RKO (cell line): ENCODE data around the gene OVOL2.

Experiments
- DNase-seq: peaks from one replicate; pipeline ENCODE4 v3.0.0-alpha.2; 2016; ENCODE audit warnings: low spot score

OVOL2 gene

DNA sequence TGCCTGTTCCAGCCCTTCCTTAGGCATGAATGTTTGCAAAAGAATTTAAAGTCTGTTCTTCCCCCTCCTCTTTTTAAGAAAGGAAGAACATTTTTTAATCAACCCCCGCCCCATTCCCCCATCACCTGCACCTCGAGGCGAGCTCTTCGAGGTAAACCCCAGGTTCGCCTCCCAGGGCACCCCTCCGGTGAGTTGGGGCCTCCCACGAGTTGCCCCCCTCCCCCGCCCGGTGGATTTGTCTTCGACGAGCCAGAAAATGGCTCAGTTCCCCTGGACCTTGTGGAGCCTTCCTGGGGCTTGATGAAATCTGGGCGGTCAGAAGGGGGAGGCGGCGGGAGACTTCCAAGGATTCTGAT is 256 bp upstream of the OVOL2 start:
- DNase-seq: no peak

- DNase-seq: peak; percentile 27
Observed at GRCh38 chr20:18056174-18057100, 1.3 kb downstream of the OVOL2 start.

DNA sequence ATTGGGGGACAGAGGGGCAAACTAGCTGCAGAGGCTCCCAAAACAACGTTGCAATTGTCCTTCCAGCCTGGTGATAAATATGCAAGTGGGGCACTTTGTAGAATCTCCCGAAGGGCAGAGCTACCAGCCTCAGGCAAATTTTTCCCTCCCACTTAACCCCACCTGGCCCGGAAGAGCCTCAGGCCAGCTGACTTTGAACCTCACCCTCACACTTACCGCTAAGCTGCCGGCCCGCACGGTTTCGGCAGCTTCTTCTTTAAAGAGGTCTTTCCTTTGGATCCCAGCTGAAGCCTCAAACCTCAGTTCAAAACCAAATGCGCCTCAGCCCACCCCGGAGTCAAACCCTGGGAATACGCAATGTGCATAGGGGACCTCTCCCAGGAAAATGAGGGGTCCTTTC is 2.5 kb downstream of the OVOL2 start:
- DNase-seq: no peak

- no peak for DNase-seq
Observed at GRCh38 chr20:18052856-18053255, 4.9 kb downstream of the OVOL2 start.

- no peak for DNase-seq
Observed at GRCh38 chr20:18050628-18051027, 7.1 kb downstream of the OVOL2 start.

- DNase-seq: no peak
Observed at GRCh38 chr20:18048176-18048575, 9.5 kb downstream of the OVOL2 start.

DNA sequence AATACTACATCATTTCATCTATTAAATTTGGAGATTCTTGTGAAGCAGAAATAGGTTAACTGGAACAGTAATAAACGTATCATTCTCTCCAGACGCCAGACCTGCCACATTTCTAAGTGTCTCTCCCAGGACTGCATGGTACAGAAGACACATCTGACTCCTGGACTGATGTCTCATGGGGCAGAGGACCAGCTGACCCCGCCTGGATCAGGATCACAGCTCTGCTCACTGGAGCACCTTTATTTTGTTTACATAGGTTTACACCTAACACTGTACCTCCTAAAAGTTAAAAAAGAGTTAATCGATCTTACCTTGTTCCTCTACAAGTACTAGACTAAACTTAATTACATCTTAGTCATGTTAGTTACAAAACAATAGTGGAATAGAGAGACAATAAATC is 11.2 kb downstream of the OVOL2 start:
- no peak for DNase-seq

DNA sequence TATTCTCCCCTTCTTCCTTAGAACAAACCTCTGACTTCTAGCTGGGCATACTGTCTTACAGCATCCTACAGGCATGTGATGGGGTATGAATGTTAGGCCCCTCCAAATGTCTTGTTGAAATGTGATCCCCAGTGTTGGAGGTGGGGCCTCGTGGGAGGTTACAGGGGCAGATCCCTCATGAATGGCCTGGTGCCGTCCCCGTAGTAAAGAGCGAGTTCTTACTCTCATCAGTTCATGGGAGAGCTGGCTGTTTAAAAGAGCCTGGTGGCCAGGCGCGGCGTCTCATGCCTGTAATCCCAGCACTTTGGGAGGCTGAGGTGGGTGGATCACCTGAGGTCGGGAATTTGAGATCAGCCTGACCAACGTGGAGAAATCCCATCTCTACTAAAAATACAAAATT is 15.5 kb downstream of the OVOL2 start:
- no peak for DNase-seq

- no peak for DNase-seq
Observed at GRCh38 chr20:18041462-18041861, 16.3 kb downstream of the OVOL2 start.

DNA sequence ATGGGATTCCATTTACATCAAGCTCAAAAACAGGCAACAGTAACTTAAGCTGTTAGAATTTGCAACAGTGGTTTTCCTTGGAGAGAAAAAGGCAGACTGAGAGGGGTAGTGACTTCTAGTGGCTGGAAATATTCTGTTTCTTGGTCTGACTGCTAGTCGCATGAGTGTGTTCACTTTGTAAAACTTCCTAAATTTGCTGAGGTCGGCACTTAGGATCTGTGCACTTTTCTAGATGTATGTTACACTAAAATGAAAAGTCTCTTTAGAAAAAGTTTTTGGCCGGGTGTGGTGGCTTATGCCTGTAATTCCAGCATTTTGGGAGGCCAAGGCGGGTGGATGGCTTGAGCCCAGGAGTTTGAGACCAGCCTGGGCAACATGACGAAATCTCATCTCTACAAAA is 18.7 kb downstream of the OVOL2 start:
- DNase-seq: no peak

- DNase-seq: no peak
Observed at GRCh38 chr20:18034039-18034438, 23.7 kb downstream of the OVOL2 start.

DNA sequence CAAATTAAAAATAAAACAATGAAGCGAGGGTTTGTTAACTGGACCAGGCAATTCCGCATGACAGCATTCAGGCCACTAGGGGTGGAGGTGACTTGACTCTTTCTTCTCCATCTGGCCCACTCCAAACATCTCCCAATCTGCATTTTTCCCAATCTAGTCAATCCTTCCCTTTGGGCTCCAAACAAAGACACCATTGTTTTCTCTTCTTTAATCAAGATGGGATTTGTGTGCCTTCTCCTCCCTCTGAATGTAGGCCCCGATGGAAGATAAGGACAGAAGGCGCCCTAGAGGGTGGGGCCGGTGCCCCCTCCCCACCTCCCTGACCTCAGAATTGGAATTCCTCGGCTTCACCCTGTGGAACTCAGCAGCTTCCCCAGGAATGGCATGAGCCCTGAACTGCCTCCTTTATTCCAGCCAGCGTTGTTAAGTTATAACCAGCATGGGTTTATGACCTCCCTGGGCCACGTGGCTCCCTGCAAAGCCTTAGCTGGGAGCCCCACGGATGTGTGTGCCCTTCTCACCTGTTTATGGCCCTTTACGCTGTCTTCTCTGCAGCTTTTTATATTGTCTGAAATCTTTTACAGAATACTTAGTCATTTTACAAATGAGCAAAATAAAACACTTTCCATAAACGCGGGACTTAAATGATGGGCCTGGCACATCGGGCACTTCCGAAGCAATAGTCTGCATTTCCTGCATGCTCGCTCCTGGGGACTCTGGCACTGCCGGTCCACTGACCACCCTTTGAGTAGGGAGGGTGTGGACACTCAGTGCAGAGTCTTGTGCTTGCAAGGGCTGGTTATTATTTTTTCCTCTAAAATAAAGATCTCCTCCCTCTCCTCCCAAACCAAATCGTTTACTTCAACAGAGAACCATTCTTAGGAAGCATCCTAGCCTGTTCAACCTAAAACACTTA is 24.5 kb downstream of the OVOL2 start:
- DNase-seq: no peak

- no peak for DNase-seq
Observed at GRCh38 chr20:18031888-18032509, 25.7 kb downstream of the OVOL2 start.

- DNase-seq: no peak
Observed at GRCh38 chr20:18031050-18031449, 26.7 kb downstream of the OVOL2 start.

DNA sequence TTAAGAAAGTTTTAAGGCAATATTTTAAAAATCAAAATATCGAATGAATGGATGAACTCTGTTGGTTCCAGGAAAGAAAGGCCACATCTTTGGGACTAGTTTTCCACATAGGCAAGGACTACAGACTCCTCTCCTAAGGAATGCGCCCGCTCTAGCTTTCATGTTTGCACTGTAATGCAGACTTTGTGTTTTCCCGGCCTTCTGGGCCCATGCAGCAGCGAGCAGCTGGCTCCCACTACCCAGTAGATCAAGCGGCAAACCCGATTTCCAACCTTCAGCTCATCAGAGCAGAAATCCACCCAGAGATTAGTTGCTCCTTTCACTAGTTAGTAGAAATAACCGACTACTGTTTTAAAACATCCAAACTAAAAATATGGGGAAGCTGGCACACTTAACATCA is 27.7 kb downstream of the OVOL2 start:
- no peak for DNase-seq

DNA sequence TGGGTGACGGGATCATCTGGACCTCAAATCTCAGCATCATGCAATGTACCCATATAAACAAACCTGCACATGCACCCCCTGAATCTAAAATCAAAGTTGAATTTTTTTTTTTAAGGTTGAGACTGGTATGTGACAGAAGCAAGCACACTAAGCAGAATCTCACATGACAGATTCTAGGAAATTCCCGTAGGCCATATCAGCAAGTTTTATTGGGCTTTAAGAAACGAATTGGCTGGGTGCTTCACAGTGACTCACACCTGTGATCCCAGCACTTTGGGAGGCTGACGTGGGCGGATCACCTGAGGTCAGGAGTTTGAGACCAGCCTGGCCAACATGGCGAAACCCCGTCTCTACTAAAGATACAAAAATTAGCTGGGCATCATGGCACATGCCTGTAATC is 30.7 kb downstream of the OVOL2 start:
- peak; percentile 27 for DNase-seq

DNA sequence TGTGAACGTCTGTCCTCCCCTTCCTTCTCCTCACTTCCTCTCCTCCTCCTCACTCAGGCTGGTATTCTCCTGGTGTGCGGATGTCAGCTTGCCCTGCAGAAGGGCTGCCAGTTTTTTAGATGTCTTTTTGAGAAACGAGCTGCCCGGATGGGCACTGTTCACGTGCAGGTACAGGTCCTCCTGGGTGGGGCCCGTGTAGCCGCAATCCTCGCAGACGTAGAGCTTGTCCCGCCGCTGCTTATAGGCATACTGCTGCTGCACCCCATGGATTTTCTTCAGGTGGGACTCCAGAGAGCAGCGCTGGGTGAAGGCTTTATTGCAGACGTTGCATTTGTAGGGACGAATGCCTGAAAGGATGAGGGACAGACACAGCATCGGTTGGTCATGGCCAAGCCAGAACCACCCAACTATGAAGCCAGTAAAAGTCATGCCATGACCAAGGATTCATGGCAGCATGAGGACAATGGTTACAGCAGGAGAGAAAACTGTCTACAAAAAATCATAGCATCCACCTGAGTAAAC is 33.0 kb downstream of the OVOL2 start:
- DNase-seq: no peak

GRCh38 chr20:18020931-18021330 is 36.8 kb downstream of the OVOL2 start:
- no peak for DNase-seq

DNA sequence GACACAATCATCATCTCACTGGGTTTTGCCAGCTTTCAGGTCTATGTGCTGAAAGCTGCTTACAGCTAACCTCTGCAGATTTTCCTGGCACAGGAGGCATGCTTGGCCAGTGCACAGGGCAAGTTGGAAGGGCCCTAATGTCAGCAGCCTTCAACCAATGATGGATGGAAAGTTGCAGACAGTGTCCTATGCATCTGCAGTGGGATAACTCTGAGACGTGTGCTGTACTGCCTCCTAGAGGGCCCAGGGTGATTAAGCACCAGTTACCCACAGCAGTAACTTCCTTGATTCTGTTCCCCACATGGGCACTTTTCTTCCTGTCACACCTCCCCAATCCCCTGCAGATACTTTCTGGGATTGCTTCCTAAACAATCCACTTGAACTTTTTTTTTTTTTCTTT is 38.6 kb downstream of the OVOL2 start:
- no peak for DNase-seq

- no peak for DNase-seq
Observed at GRCh38 chr20:18018100-18018499, 39.6 kb downstream of the OVOL2 start.

GRCh38 chr20:18016772-18017171 is 40.9 kb downstream of the OVOL2 start:
- no peak for DNase-seq

DNA sequence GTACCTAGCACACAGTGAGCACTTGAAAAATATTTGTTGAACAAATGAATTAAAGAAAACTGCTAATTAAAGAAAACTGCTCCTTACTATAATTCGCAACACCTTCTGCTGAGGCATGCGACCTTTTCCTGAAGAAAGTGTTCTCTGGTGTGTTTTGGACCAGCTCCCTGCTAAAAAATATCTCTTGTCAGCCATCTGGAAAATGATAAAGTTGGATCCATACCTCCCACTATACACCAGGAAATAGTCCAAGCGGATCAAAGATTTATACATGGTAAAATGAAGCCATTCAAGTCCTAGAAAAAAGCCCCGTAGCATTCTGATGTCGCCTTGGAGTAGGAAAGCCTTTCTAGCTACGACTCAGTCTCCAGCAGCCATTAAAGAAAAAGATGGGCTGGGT is 43.3 kb downstream of the OVOL2 start:
- no peak for DNase-seq
